ENCODE measurements around the gene NACC2. TPM values are rescaled to one million over a fixed set of nuclear protein-coding genes. Genes with fewer than 3 reads are reported as not detected.

The NACC2 gene
- polyA plus RNA-seq, 3 donors: 8.1 to 32.4 (median 8.7) TPM

DNA sequence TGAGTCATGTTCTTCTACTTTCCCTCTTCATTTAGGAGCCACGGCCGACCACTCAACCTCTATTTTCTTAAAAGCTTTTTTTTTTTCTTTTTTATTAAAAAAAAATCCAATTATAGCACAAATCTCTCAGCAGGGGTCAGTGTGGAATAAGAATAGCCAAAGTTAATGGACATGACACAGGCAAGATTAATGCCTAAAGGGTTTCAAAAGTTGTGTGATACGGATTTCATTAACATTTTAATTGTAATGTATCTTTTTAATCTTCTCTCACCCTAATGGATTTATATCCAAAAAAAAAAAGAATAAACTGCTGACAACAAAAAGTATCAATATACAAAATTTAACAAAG is 5.4 kb downstream of the NACC2 start:
- Mint-ChIP-seq H3K27me3 (ENCODE audit: low read depth in 3 of 3) (no peaks in the 10 kb centered on the region), H3K27ac (peak overlapping the region; percentile 58 to 85 (median 72)), H3K36me3 (peaks cover 15 to 26% of the 10 kb centered on the region in 2 donors), H3K9me3 (no peaks in the 10 kb centered on the region), H3K4me1 (peaks cover 68% of the 10 kb centered on the region), H3K4me3 (peak overlapping the region in 1 of 2 donors; percentile 30)
- Histone ChIP-seq H3K4me1 (ENCODE audit: control insufficient read depth in 1 of 2, insufficient read depth in 2 of 2, low read length in 2 of 2) (peaks cover 80 to 91% of the 10 kb centered on the region in 2 donors), H2AFZ (ENCODE audit: insufficient read depth, low read depth, low read length, poor library complexity, severe bottlenecking) (no peak overlapping the region), H3K9ac (ENCODE audit: insufficient read depth, low read length, poor library complexity, severe bottlenecking) (peak overlapping the region; percentile 56), H3K4me2 (replicated peaks; ENCODE audit: extremely low read depth, low read length, poor library complexity, severe bottlenecking) (peak overlapping the region; percentile 83), H3K27me3 (ENCODE audit: control insufficient read depth in 2 of 2, insufficient read depth in 2 of 2, low read length in 2 of 2) (no peaks in the 10 kb centered on the region), H3K9me3 (replicated peaks in 1 of 2; ENCODE audit: control insufficient read depth in 1 of 2, insufficient read depth in 1 of 2, low read length in 2 of 2) (no peaks in the 10 kb centered on the region), H4K20me1 (ENCODE audit: insufficient read depth, low read length) (peaks cover 99% of the 10 kb centered on the region), H3K36me3 (replicated peaks in 1 of 2; ENCODE audit: control insufficient read depth in 1 of 2, insufficient read depth in 2 of 2, low read length in 2 of 2) (peaks cover 9 to 10% of the 10 kb centered on the region in 2 donors), H3K4me3 (replicated peaks in 1 of 3; ENCODE audit: low read depth in 2 of 3, low read length in 3 of 3) (peak overlapping the region in 1 of 3 experiments; percentile 67), H3K79me2 (ENCODE audit: insufficient read depth, low read length) (peaks cover 100% of the 10 kb centered on the region), H3K27ac (ENCODE audit: low read depth in 1 of 2, low read length in 2 of 2) (peak overlapping the region; percentile 78)
- no peak for DNase-seq
- TF ChIP-seq, protein P1, sequence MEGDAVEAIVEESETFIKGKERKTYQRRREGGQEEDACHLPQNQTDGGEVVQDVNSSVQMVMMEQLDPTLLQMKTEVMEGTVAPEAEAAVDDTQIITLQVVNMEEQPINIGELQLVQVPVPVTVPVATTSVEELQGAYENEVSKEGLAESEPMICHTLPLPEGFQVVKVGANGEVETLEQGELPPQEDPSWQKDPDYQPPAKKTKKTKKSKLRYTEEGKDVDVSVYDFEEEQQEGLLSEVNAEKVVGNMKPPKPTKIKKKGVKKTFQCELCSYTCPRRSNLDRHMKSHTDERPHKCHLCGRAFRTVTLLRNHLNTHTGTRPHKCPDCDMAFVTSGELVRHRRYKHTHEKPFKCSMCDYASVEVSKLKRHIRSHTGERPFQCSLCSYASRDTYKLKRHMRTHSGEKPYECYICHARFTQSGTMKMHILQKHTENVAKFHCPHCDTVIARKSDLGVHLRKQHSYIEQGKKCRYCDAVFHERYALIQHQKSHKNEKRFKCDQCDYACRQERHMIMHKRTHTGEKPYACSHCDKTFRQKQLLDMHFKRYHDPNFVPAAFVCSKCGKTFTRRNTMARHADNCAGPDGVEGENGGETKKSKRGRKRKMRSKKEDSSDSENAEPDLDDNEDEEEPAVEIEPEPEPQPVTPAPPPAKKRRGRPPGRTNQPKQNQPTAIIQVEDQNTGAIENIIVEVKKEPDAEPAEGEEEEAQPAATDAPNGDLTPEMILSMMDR (IDR thresholded peaks at IDR 0.05): peak; percentile 54
- WGBS (ENCODE audit: insufficient coverage): no CpG with 5 or more reads among the region's 3 CpGs
- intact Hi-C loops (cut with micrococcal nuclease): loop anchor here (2.0 to 5.0 kb wide), 4 partner anchors 33 to 42 kb away; no protein-coding TSS in a partner anchor

DNA sequence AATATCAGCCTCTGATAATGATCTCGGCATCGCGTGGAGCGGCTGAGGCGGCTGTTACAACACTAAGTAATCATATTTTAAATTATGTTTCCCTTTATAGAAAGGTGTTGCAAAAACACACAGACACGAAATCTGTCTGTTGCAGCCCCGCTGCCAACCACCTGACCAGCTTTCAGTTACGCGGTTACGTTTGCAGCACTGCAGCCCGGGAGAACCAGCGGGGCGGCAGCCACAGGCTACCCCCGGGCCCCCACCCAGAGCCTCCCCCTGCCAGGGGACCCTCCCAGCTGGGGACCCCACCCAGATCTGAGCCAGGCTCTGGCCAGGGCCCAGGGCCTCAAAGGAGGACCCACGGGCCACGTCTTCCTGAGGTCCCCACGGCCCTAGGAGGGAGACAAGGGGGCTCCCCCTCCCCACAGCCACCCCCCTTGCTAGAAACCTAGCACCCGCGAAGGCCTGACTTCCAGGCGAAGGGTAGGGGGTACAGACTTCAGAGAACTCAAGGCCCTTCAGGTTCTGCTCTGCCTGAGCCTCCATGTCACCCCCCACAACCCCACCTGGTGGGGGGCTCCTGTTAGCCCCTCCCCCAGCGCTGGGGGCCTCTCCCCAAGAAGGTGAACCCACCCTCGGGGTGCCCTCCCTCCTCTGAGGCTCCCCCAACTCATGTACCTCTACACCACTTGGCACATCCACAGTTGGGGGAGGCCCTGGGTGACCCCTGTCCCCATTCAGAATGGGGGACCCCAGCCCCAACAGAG is 6.0 kb downstream of the NACC2 start:
- DNase-seq: peak in 2 of 3 donors; percentile 40 to 63
- H3K79me2 ChIP-seq (ENCODE audit: insufficient read depth, low read length): peaks cover 100% of the 10 kb centered on the region
- H3K4me1 ChIP-seq (ENCODE audit: control insufficient read depth in 1 of 2, insufficient read depth in 2 of 2, low read length in 2 of 2): peaks cover 81 to 92% of the 10 kb centered on the region in 2 donors
- H3K27me3 ChIP-seq (ENCODE audit: control insufficient read depth in 2 of 2, insufficient read depth in 2 of 2, low read length in 2 of 2): no peaks in the 10 kb centered on the region
- 5% methylated on average over 11 of the region's 22 CpGs for WGBS (ENCODE audit: insufficient coverage)
- H3K36me3 Mint-ChIP-seq: peaks cover 20 to 31% of the 10 kb centered on the region in 2 donors
- H3K4me3 ChIP-seq (replicated peaks in 1 of 3; ENCODE audit: low read depth in 2 of 3, low read length in 3 of 3): peak overlapping the region in 2 of 3 experiments; percentile 28 to 67
- peak overlapping the region; percentile 56 to 71 for H3K4me3 Mint-ChIP-seq
- TF ChIP-seq, protein P1 (IDR thresholded peaks at IDR 0.05): no peak
- peaks cover 74% of the 10 kb centered on the region for H3K4me1 Mint-ChIP-seq
- H3K4me2 ChIP-seq (replicated peaks; ENCODE audit: extremely low read depth, low read length, poor library complexity, severe bottlenecking): peak overlapping the region; percentile 83
- H3K9me3 Mint-ChIP-seq: no peaks in the 10 kb centered on the region
- H2AFZ ChIP-seq (ENCODE audit: insufficient read depth, low read depth, low read length, poor library complexity, severe bottlenecking): no peak overlapping the region
- H3K9me3 ChIP-seq (replicated peaks in 1 of 2; ENCODE audit: control insufficient read depth in 1 of 2, insufficient read depth in 1 of 2, low read length in 2 of 2): no peaks in the 10 kb centered on the region
- no peaks in the 10 kb centered on the region for H3K27me3 Mint-ChIP-seq (ENCODE audit: low read depth in 3 of 3)
- H4K20me1 ChIP-seq (ENCODE audit: insufficient read depth, low read length): peaks cover 100% of the 10 kb centered on the region
- H3K36me3 ChIP-seq (replicated peaks in 1 of 2; ENCODE audit: control insufficient read depth in 1 of 2, insufficient read depth in 2 of 2, low read length in 2 of 2): peaks cover 10 to 15% of the 10 kb centered on the region in 2 donors
- H3K9ac ChIP-seq (ENCODE audit: insufficient read depth, low read length, poor library complexity, severe bottlenecking): peak overlapping the region; percentile 56
- H3K27ac Mint-ChIP-seq: peak overlapping the region; percentile 58 to 85 (median 76)
- peak overlapping the region; percentile 78 for H3K27ac ChIP-seq (ENCODE audit: low read depth in 1 of 2, low read length in 2 of 2)
- intact Hi-C loops (cut with micrococcal nuclease): loop anchor here (2.0 to 5.0 kb wide), 3 partner anchors 33 to 37 kb away; no protein-coding TSS in a partner anchor

Measured in CD14-positive monocyte (primary cell).